BLaER1 treated with 17β-estradiol and CSF1 and Interleukin-3, amounts not matched to agents 10 nM and 100 nM (cell line): ENCODE results near the gene FARP1.
"Not testable (repeated sequence)": the region's sequence is repeated elsewhere in the genome, so short reads cannot be mapped to it uniquely, and the experiment has no call there.

Experiments
- H3K27ac ChIP-seq, 11 experiments: shearing (Covaris generic); formaldehyde crosslinking; 2 replicates each; pipeline ENCODE4 v1.8.1; 2022
- H3K27me3 ChIP-seq, 11 experiments: shearing (Covaris generic); formaldehyde crosslinking; 2 replicates each; pipeline ENCODE4 v1.8.1; 2022
- H3K36me3 ChIP-seq, 11 experiments: shearing (Covaris generic); formaldehyde crosslinking; 2 replicates each; pipeline ENCODE4 v1.8.1; 2022
- H3K4me1 ChIP-seq, 10 experiments: shearing (Covaris generic); formaldehyde crosslinking; 2 replicates each; pipeline ENCODE4 v1.8.1; 2022
- H3K4me2 ChIP-seq, 11 experiments: shearing (Covaris generic); formaldehyde crosslinking; 2 replicates each; pipeline ENCODE4 v1.8.1; 2022
- H3K4me3 ChIP-seq, 10 experiments: shearing (Covaris generic); formaldehyde crosslinking; 2 replicates each; pipeline ENCODE4 v1.8.1; 2022
- H3K9ac ChIP-seq, 11 experiments: shearing (Covaris generic); formaldehyde crosslinking; 2 replicates each; pipeline ENCODE4 v1.8.1; 2022
- H3K9me3 ChIP-seq, 11 experiments: shearing (Covaris generic); formaldehyde crosslinking; replicated peaks in 1 of 11; 2 replicates each; pipeline ENCODE4 v1.8.1; 2022
- H4K20me1 ChIP-seq, 11 experiments: shearing (Covaris generic); formaldehyde crosslinking; 2 replicates each; pipeline ENCODE4 v1.8.1; 2022
- Cebpa-rat ChIP-seq, 11 experiments: shearing (Covaris generic); IDR thresholded peaks; 2 replicates each; pipeline ENCODE4 v1.8.1; 2022

The FARP1 gene

GRCh38 chr13:98270819-98271218, 127.9 kb downstream of the FARP1 start:
- Histone ChIP-seq H3K27me3 (no peaks in the 10 kb centered on the region), H3K36me3 (peaks cover 0 to 18% (median 0%) of the 10 kb centered on the region in 11 experiments; a peak in 3 of 22 replicates), H3K4me3 (no peak overlapping the region), H3K27ac (no peak overlapping the region), H3K9me3 (no peaks in the 10 kb centered on the region), H3K9ac (no peak overlapping the region), H3K4me1 (peaks cover 2 to 30% (median 5%) of the 10 kb centered on the region in 10 experiments; a peak in 15 of 20 replicates), H4K20me1 (peaks cover 0 to 12% (median 0%) of the 10 kb centered on the region in 11 experiments; a peak in 3 of 22 replicates), H3K4me2 (no peak overlapping the region)
- TF ChIP-seq Cebpa-rat (IDR thresholded peaks at IDR 0.05) = no peak

GRCh38 chr13:98271646-98272045, 128.8 kb downstream of the FARP1 start:
- H3K4me1 ChIP-seq = peaks cover 8 to 31% (median 11%) of the 10 kb centered on the region in 10 experiments; a peak in 16 of 20 replicates
- H3K27me3 ChIP-seq, H3K9me3 ChIP-seq, H3K4me2 ChIP-seq, H3K9ac ChIP-seq, H3K4me3 ChIP-seq, H3K27ac ChIP-seq: not testable (repeated sequence)
- peaks cover 0 to 12% (median 0%) of the 10 kb centered on the region in 11 experiments; a peak in 3 of 22 replicates for H4K20me1 ChIP-seq
- H3K36me3 ChIP-seq = peaks cover 0 to 18% (median 0%) of the 10 kb centered on the region in 11 experiments; a peak in 3 of 22 replicates

GRCh38 chr13:98272549-98272948, 129.7 kb downstream of the FARP1 start:
- no peak for TF ChIP-seq Cebpa-rat (IDR thresholded peaks at IDR 0.05)
- Histone ChIP-seq H4K20me1 (peaks cover 0 to 12% (median 0%) of the 10 kb centered on the region in 11 experiments; a peak in 3 of 22 replicates), H3K27ac (no peak overlapping the region), H3K27me3 (no peaks in the 10 kb centered on the region), H3K9me3 (no peaks in the 10 kb centered on the region), H3K4me2 (no peak overlapping the region), H3K36me3 (peaks cover 0 to 16% (median 0%) of the 10 kb centered on the region in 11 experiments; a peak in 3 of 22 replicates), H3K9ac (no peak overlapping the region), H3K4me1 (peaks cover 7 to 24% (median 11%) of the 10 kb centered on the region in 10 experiments; a peak in 16 of 20 replicates), H3K4me3 (no peak overlapping the region)

- Histone ChIP-seq H3K27ac (no peak overlapping the region), H3K4me3 (no peak overlapping the region), H3K4me2 (no peak overlapping the region), H3K9ac (no peak overlapping the region), H3K27me3 (no peaks in the 10 kb centered on the region), H3K36me3 (peaks cover 0 to 9% (median 0%) of the 10 kb centered on the region in 11 experiments; a peak in 2 of 22 replicates), H3K9me3 (no peaks in the 10 kb centered on the region), H3K4me1 (peaks cover 8 to 26% (median 14%) of the 10 kb centered on the region in 10 experiments; a peak in 17 of 20 replicates), H4K20me1 (peaks cover 0 to 12% (median 0%) of the 10 kb centered on the region in 11 experiments; a peak in 2 of 22 replicates)
- TF ChIP-seq Cebpa-rat (IDR thresholded peaks at IDR 0.05) = no peak
Observed at GRCh38 chr13:98273067-98273823, 130.4 kb downstream of the FARP1 start.

- Histone ChIP-seq H4K20me1 (peaks cover 0 to 12% (median 0%) of the 10 kb centered on the region in 11 experiments; a peak in 2 of 22 replicates), H3K9ac (no peak overlapping the region), H3K36me3 (peaks cover 0 to 9% (median 0%) of the 10 kb centered on the region in 11 experiments; a peak in 2 of 22 replicates), H3K4me1 (peaks cover 11 to 32% (median 21%) of the 10 kb centered on the region in 10 experiments; a peak in 19 of 20 replicates), H3K9me3 (no peaks in the 10 kb centered on the region), H3K4me2 (no peak overlapping the region), H3K27ac (no peak overlapping the region), H3K27me3 (no peaks in the 10 kb centered on the region), H3K4me3 (no peak overlapping the region)
- TF ChIP-seq Cebpa-rat (IDR thresholded peaks at IDR 0.05) = no peak
Observed at GRCh38 chr13:98273824-98274742, 131.2 kb downstream of the FARP1 start.

GRCh38 chr13:98274921-98275487, 132.1 kb downstream of the FARP1 start:
- Histone ChIP-seq H3K27ac (no peak overlapping the region), H4K20me1 (peaks cover 0 to 12% (median 0%) of the 10 kb centered on the region in 11 experiments; a peak in 2 of 22 replicates), H3K27me3 (no peaks in the 10 kb centered on the region), H3K9me3 (no peaks in the 10 kb centered on the region), H3K9ac (no peak overlapping the region), H3K36me3 (peaks cover 0 to 9% (median 0%) of the 10 kb centered on the region in 11 experiments; a peak in 2 of 22 replicates), H3K4me1 (peaks cover 19 to 41% (median 29%) of the 10 kb centered on the region in 10 experiments), H3K4me2 (no peak overlapping the region), H3K4me3 (no peak overlapping the region)
- TF ChIP-seq Cebpa-rat (IDR thresholded peaks at IDR 0.05) = no peak

- H4K20me1 ChIP-seq = peaks cover 0 to 12% (median 0%) of the 10 kb centered on the region in 11 experiments; a peak in 2 of 22 replicates
- no peak overlapping the region for H3K4me3 ChIP-seq
- no peak overlapping the region for H3K27ac ChIP-seq
- no peaks in the 10 kb centered on the region for H3K9me3 ChIP-seq
- no peak for TF ChIP-seq Cebpa-rat (IDR thresholded peaks at IDR 0.05)
- peaks cover 26 to 48% (median 36%) of the 10 kb centered on the region in 10 experiments for H3K4me1 ChIP-seq
- no peaks in the 10 kb centered on the region for H3K27me3 ChIP-seq
- no peak overlapping the region for H3K9ac ChIP-seq
- H3K36me3 ChIP-seq = peaks cover 0 to 6% (median 0%) of the 10 kb centered on the region in 11 experiments; a peak in 2 of 22 replicates
- H3K4me2 ChIP-seq = peak overlapping the region in 8 of 11 experiments; percentile 3 to 43 (median 22); a peak in 11 of 22 replicates
Observed at GRCh38 chr13:98275681-98276171, 132.8 kb downstream of the FARP1 start.

- H4K20me1 ChIP-seq = peaks cover 0 to 12% (median 0%) of the 10 kb centered on the region in 11 experiments; a peak in 2 of 22 replicates
- H3K27ac ChIP-seq = no peak overlapping the region
- H3K36me3 ChIP-seq = no peaks in the 10 kb centered on the region
- no peak overlapping the region for H3K4me3 ChIP-seq
- H3K9me3 ChIP-seq = no peaks in the 10 kb centered on the region
- H3K4me1 ChIP-seq = peaks cover 32 to 56% (median 43%) of the 10 kb centered on the region in 10 experiments
- no peak overlapping the region for H3K9ac ChIP-seq
- peak overlapping the region in 3 of 11 experiments; percentile 16 to 17 (median 17); a peak in 5 of 22 replicates for H3K4me2 ChIP-seq
- H3K27me3 ChIP-seq = no peaks in the 10 kb centered on the region
- no peak for TF ChIP-seq Cebpa-rat (IDR thresholded peaks at IDR 0.05)
Observed at GRCh38 chr13:98276486-98276885, 133.6 kb downstream of the FARP1 start.
